ENCODE results near the gene IKZF2. TPM values are rescaled to one million over a fixed set of nuclear protein-coding genes. Genes with fewer than 3 reads are reported as not detected.
A peak's percentile ranks its signal among the peaks of the same experiment; 100 is the strongest.

The IKZF2 gene
- total and polyA plus RNA-seq, 5 experiments from 2014 or later: 0.85 to 21.1 (median 2.9) TPM

GRCh38 chr2:213119061-213119809 is 32.2 kb downstream of the IKZF2 start:
- DNase-seq (peak in 4 of 10 donors; percentile 8 to 49 (median 38)), ATAC-seq (peak; percentile 79 to 80)
- peak overlapping the region; percentile 32 to 88 (median 79) for H3K27ac Mint-ChIP-seq
- H3K4me1 Mint-ChIP-seq: peaks cover 16 to 71% (median 57%) of the 10 kb centered on the region in 4 donors
- H3K9me3 Mint-ChIP-seq: no peaks in the 10 kb centered on the region
- H3K4me3 Mint-ChIP-seq: peak overlapping the region; percentile 38 to 70 (median 56)
- H3K36me3 Mint-ChIP-seq: no peaks in the 10 kb centered on the region
- POLR2A ChIA-PET: interaction anchor here (0.6 to 1.2 kb wide), 3 partner anchors 9 to 34 kb away, joined by 3 read pairs; no protein-coding TSS in a partner anchor
- peaks cover 0 to 1% (median 0%) of the 10 kb centered on the region in 5 donors for H3K27me3 Mint-ChIP-seq

GRCh38 chr2:213108308-213108707 is 43.1 kb downstream of the IKZF2 start:
- POLR2A ChIA-PET: interaction anchor here (0.6 kb wide), 1 partner anchor 10 kb away, joined by 3 read pairs; no protein-coding TSS in a partner anchor
- H3K4me1 Mint-ChIP-seq: peaks cover 7 to 42% (median 28%) of the 10 kb centered on the region in 4 donors
- DNase-seq (no peak), ATAC-seq (no peak)
- peak overlapping the region in 6 of 10 donors; percentile 20 to 84 (median 44) for H3K27ac Mint-ChIP-seq
- no peaks in the 10 kb centered on the region for H3K36me3 Mint-ChIP-seq
- peaks cover 0 to 3% (median 0%) of the 10 kb centered on the region in 5 donors for H3K27me3 Mint-ChIP-seq
- peak overlapping the region in 2 of 10 donors; percentile 4 to 31 for H3K4me3 Mint-ChIP-seq
- no peaks in the 10 kb centered on the region for H3K9me3 Mint-ChIP-seq

GRCh38 chr2:213107728-213108127 is 43.7 kb downstream of the IKZF2 start:
- POLR2A ChIA-PET: no interaction called here
- peak overlapping the region in 6 of 10 donors; percentile 14 to 89 (median 68) for H3K27ac Mint-ChIP-seq
- H3K27me3 Mint-ChIP-seq: peaks cover 0 to 3% (median 0%) of the 10 kb centered on the region in 5 donors
- H3K36me3 Mint-ChIP-seq: no peaks in the 10 kb centered on the region
- peaks cover 7 to 43% (median 30%) of the 10 kb centered on the region in 4 donors for H3K4me1 Mint-ChIP-seq
- ATAC-seq: no peak
- H3K4me3 Mint-ChIP-seq: peak overlapping the region in 8 of 10 donors; percentile 4 to 52 (median 22)
- no peaks in the 10 kb centered on the region for H3K9me3 Mint-ChIP-seq
- no peak for DNase-seq

GRCh38 chr2:213105212-213105611 is 46.2 kb downstream of the IKZF2 start:
- POLR2A ChIA-PET: interaction anchor here (0.7 kb wide), 1 partner anchor 80 kb away, joined by 3 read pairs; no protein-coding TSS in a partner anchor
- DNase-seq: no peak

GRCh38 chr2:213104903-213105202 is 46.6 kb downstream of the IKZF2 start:
- DNase-seq (no peak), ATAC-seq (no peak)
- Mint-ChIP-seq H3K4me1 (peaks cover 8 to 64% (median 44%) of the 10 kb centered on the region in 4 donors), H3K27ac (peak overlapping the region in 9 of 10 donors; percentile 25 to 96 (median 79)), H3K9me3 (no peaks in the 10 kb centered on the region), H3K4me3 (peak overlapping the region; percentile 36 to 78 (median 66)), H3K27me3 (peaks cover 0 to 3% (median 0%) of the 10 kb centered on the region in 5 donors), H3K36me3 (no peaks in the 10 kb centered on the region)
- POLR2A ChIA-PET: no interaction called here

More at GRCh38 chr2:213105212-213105611, 46.2 kb downstream of the IKZF2 start:
- H3K27me3 Mint-ChIP-seq: peaks cover 0 to 3% (median 0%) of the 10 kb centered on the region in 5 donors
- H3K4me1 Mint-ChIP-seq: peaks cover 8 to 62% (median 44%) of the 10 kb centered on the region in 4 donors
- H3K9me3 Mint-ChIP-seq: no peaks in the 10 kb centered on the region
- H3K36me3 Mint-ChIP-seq: no peaks in the 10 kb centered on the region
- ATAC-seq: no peak
- H3K27ac Mint-ChIP-seq: peak overlapping the region in 9 of 10 donors; percentile 25 to 96 (median 79)
- H3K4me3 Mint-ChIP-seq: peak overlapping the region in 8 of 10 donors; percentile 9 to 78 (median 50)

GRCh38 chr2:213104092-213104902 is 47.1 kb downstream of the IKZF2 start:
- ATAC-seq (peak; percentile 76 to 82), DNase-seq (peak in 3 of 10 donors; percentile 42 to 53 (median 43))
- peak overlapping the region; percentile 36 to 78 (median 72) for H3K4me3 Mint-ChIP-seq
- peaks cover 8 to 68% (median 49%) of the 10 kb centered on the region in 4 donors for H3K4me1 Mint-ChIP-seq
- H3K36me3 Mint-ChIP-seq: no peaks in the 10 kb centered on the region
- peak overlapping the region; percentile 59 to 96 (median 78) for H3K27ac Mint-ChIP-seq
- no peaks in the 10 kb centered on the region for H3K9me3 Mint-ChIP-seq
- peaks cover 0 to 3% (median 0%) of the 10 kb centered on the region in 5 donors for H3K27me3 Mint-ChIP-seq
- POLR2A ChIA-PET: no interaction called here

GRCh38 chr2:213101692-213102460 is 49.5 kb downstream of the IKZF2 start:
- no peaks in the 10 kb centered on the region for H3K36me3 Mint-ChIP-seq
- peak in 1 of 10 donors; percentile 14 for DNase-seq

GRCh38 chr2:213101109-213101508 is 50.3 kb downstream of the IKZF2 start:
- no peak for ATAC-seq
- Mint-ChIP-seq H3K4me3 (peak overlapping the region in 2 of 10 donors; percentile 3 to 37), H3K9me3 (no peaks in the 10 kb centered on the region), H3K4me1 (peaks cover 6 to 59% (median 43%) of the 10 kb centered on the region in 4 donors), H3K27me3 (peaks cover 0 to 3% (median 0%) of the 10 kb centered on the region in 5 donors), H3K27ac (peak overlapping the region in 5 of 10 donors; percentile 31 to 84 (median 72)), H3K36me3 (no peaks in the 10 kb centered on the region)
- DNase-seq: no peak
- POLR2A ChIA-PET: no interaction called here

More at GRCh38 chr2:213101692-213102460, 49.5 kb downstream of the IKZF2 start:
- POLR2A ChIA-PET: no interaction called here
- Mint-ChIP-seq H3K4me3 (peak overlapping the region; percentile 1 to 60 (median 40)), H3K9me3 (no peaks in the 10 kb centered on the region), H3K4me1 (peaks cover 6 to 62% (median 43%) of the 10 kb centered on the region in 4 donors), H3K27ac (peak overlapping the region in 9 of 10 donors; percentile 2 to 80 (median 44)), H3K27me3 (peaks cover 0 to 3% (median 0%) of the 10 kb centered on the region in 5 donors)
- no peak for ATAC-seq

- no peaks in the 10 kb centered on the region for H3K36me3 Mint-ChIP-seq
- H3K4me3 Mint-ChIP-seq: no peak overlapping the region
- ATAC-seq (no peak), DNase-seq (no peak)
- peaks cover 2 to 45% (median 31%) of the 10 kb centered on the region in 4 donors for H3K4me1 Mint-ChIP-seq
- H3K27me3 Mint-ChIP-seq: no peaks in the 10 kb centered on the region
- peak overlapping the region in 2 of 10 donors; percentile 29 to 65 for H3K27ac Mint-ChIP-seq
- POLR2A ChIA-PET: no interaction called here
- no peaks in the 10 kb centered on the region for H3K9me3 Mint-ChIP-seq
Observed at GRCh38 chr2:213098612-213099011, 52.8 kb downstream of the IKZF2 start.

- Mint-ChIP-seq H3K27ac (no peak overlapping the region), H3K4me1 (peaks cover 0 to 23% (median 5%) of the 10 kb centered on the region in 4 donors), H3K9me3 (peaks cover 0 to 4% (median 0%) of the 10 kb centered on the region in 9 donors), H3K36me3 (no peaks in the 10 kb centered on the region), H3K27me3 (peaks cover 0 to 3% (median 0%) of the 10 kb centered on the region in 5 donors), H3K4me3 (no peak overlapping the region)
- DNase-seq: no peak
- POLR2A ChIA-PET: interaction anchor here (0.7 kb wide), 1 partner anchor 48 kb away, joined by 3 read pairs; no protein-coding TSS in a partner anchor
- ATAC-seq: no peak
Observed at GRCh38 chr2:213091765-213092164, 59.6 kb downstream of the IKZF2 start.

- Mint-ChIP-seq H3K4me1 (peaks cover 0 to 29% (median 5%) of the 10 kb centered on the region in 4 donors), H3K27ac (no peak overlapping the region), H3K4me3 (no peak overlapping the region), H3K27me3 (peaks cover 0 to 3% (median 0%) of the 10 kb centered on the region in 5 donors), H3K9me3 (peaks cover 0 to 4% (median 0%) of the 10 kb centered on the region in 9 donors), H3K36me3 (no peaks in the 10 kb centered on the region)
- ATAC-seq (no peak), DNase-seq (no peak)
- POLR2A ChIA-PET: no interaction called here
Observed at GRCh38 chr2:213090772-213091171, 60.6 kb downstream of the IKZF2 start.
